Gastrocnemius medialis (tissue), 4 donors: ENCODE data around the gene SYVN1.
"Not testable (repeated sequence)": the region's sequence is repeated elsewhere in the genome, so short reads cannot be mapped to it uniquely, and the experiment has no call there.

Experiments
- POLR2A ChIP-seq, 2 donors: fragments of 450-650 bp; IDR thresholded peaks; one replicate each; pipeline ENCODE4 v1.6.1; 2017; ENCODE audit warnings: antibody characterized with exemption in 2 of 2, mild to moderate bottlenecking in 2 of 2, moderate library complexity in 2 of 2
- TF ChIP-seq, protein P1 (sequence below), 5 experiments: fragments of 450-650 bp in 3 of 5; fragments of 200-600 bp in 2 of 5; sonication (generic) in 2 of 5; IDR thresholded peaks in 4 of 5; conservative IDR thresholded peaks in 1 of 5; 1 replicate in 4 of 5; 2 replicates in 1 of 5; pipeline ENCODE4 v1.5.1; 2016 to 2019; ENCODE audit warnings: antibody characterized with exemption in 5 of 5, mild to moderate bottlenecking in 3 of 5, moderate library complexity in 3 of 5

DNA sequence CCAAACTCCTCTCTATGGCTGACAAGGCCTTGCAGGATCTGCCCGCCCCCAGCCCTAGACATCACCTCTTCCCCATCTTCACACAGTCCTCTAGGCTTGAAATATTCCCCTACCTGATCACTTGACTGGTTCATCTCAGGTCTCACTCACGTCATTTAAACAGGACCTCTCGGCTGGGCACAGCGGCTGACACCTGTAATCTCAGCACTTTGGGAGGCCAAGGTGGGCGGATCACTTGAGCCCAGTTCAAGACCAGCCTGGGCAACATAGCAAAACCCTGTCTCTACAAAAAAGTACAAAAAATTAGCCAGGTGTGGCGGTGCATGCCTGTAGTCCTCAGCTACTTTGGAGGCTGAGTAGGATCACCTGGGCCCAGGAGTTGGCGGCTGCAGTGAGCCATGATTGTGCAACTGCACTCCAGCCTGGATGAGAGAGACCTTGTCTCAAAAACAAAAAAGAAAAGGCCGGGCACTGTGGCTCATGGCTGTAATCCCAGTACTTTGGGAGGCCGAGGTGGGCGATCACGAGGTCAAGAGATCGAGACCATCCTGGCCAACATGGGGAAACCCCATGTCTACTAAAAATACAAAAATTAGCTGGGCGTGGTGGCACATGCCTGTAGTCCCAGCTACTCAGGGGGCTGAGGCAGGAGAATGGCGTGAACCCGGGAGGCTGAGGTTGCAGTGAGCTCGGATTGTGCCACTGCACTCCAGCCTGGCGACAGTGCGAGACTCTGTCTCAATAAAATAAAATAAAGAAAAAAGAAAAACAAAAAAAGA, 15.2 kb downstream of the SYVN1 start:
- not testable (repeated sequence) for TF ChIP-seq POLR2A (IDR thresholded peaks at IDR 0.05)
- TF ChIP-seq, protein P1, sequence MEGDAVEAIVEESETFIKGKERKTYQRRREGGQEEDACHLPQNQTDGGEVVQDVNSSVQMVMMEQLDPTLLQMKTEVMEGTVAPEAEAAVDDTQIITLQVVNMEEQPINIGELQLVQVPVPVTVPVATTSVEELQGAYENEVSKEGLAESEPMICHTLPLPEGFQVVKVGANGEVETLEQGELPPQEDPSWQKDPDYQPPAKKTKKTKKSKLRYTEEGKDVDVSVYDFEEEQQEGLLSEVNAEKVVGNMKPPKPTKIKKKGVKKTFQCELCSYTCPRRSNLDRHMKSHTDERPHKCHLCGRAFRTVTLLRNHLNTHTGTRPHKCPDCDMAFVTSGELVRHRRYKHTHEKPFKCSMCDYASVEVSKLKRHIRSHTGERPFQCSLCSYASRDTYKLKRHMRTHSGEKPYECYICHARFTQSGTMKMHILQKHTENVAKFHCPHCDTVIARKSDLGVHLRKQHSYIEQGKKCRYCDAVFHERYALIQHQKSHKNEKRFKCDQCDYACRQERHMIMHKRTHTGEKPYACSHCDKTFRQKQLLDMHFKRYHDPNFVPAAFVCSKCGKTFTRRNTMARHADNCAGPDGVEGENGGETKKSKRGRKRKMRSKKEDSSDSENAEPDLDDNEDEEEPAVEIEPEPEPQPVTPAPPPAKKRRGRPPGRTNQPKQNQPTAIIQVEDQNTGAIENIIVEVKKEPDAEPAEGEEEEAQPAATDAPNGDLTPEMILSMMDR (IDR thresholded peaks at IDR 0.05 in 4 of 5, conservative IDR thresholded peaks at IDR 0.05 in 1 of 5), result not testable (repeated sequence)
